Measurements from ENCODE around the gene GOLGA3. TPM values are rescaled to one million over a fixed set of nuclear protein-coding genes. Genes with fewer than 3 reads are reported as not detected.
"Not testable (repeated sequence)": the region's sequence is repeated elsewhere in the genome, so short reads cannot be mapped to it uniquely, and the experiment has no call there.

The GOLGA3 gene
- total and polyA plus RNA-seq, 4 donors, result 5.0 to 43.0 (median 15.8) TPM

GRCh38 chr12:132754160-132754932 lies 74.3 kb downstream of the GOLGA3 start:
- no peak for TF ChIP-seq FOXA2 (IDR thresholded peaks at IDR 0.05)
- no peak for TF ChIP-seq JUND (IDR thresholded peaks at IDR 0.05)
- TF ChIP-seq HNF4A (conservative IDR thresholded peaks at IDR 0.05), result no peak
- TF ChIP-seq TAF1 (conservative IDR thresholded peaks at IDR 0.05), result no peak
- no peak for TF ChIP-seq RXRA (IDR thresholded peaks at IDR 0.05)
- no peak for TF ChIP-seq GABPA (IDR thresholded peaks at IDR 0.05 in 1 of 2, conservative IDR thresholded peaks at IDR 0.05 in 1 of 2)
- no peak for TF ChIP-seq SP1 (IDR thresholded peaks at IDR 0.05)
- TF ChIP-seq NR2F2 (IDR thresholded peaks at IDR 0.05), result no peak
- TF ChIP-seq MAX (IDR thresholded peaks at IDR 0.05), result no peak
- no peak for TF ChIP-seq FOXA1 (IDR thresholded peaks at IDR 0.05)
- no peak for TF ChIP-seq CTCF (IDR thresholded peaks at IDR 0.05; ENCODE audit: low read depth, low read length, missing input control)
- no peak for TF ChIP-seq ZBTB33 (IDR thresholded peaks at IDR 0.05)
- TF ChIP-seq YY1 (IDR thresholded peaks at IDR 0.05), result no peak
- 87% methylated on average over 14 of the region's 14 CpGs for WGBS
- peaks cover 13 to 40% (median 20%) of the 10 kb centered on the region in 4 donors for H3K36me3 ChIP-seq (ENCODE audit: control insufficient read depth in 4 of 4, insufficient read depth in 3 of 4, low read depth in 1 of 4, low read length in 3 of 4)
- H3K27ac ChIP-seq (ENCODE audit: low read depth in 1 of 2, low read length in 2 of 2), result no peak overlapping the region
- no peaks in the 10 kb centered on the region for H3K4me1 ChIP-seq (ENCODE audit: control insufficient read depth in 4 of 4, insufficient read depth in 4 of 4, low read length in 3 of 4)
- H3K4me3 ChIP-seq (ENCODE audit: low read depth in 1 of 3, low read length in 3 of 3), result no peak overlapping the region
- no peak overlapping the region for H3K9ac ChIP-seq (ENCODE audit: low read depth in 1 of 2, low read length in 2 of 2)
- no peaks in the 10 kb centered on the region for H3K9me3 ChIP-seq (ENCODE audit: control insufficient read depth in 4 of 4, low read length in 3 of 4)
- no peak for DNase-seq (ENCODE audit: low spot score)
- H3K27me3 ChIP-seq (ENCODE audit: control insufficient read depth in 4 of 4, insufficient read depth in 4 of 4, low read length in 3 of 4), result no peaks in the 10 kb centered on the region

GRCh38 chr12:132753670-132754069 lies 75.0 kb downstream of the GOLGA3 start:
- H3K9ac ChIP-seq (ENCODE audit: low read depth in 1 of 2, low read length in 2 of 2); H3K4me3 ChIP-seq (ENCODE audit: low read depth in 1 of 3, low read length in 3 of 3); H3K4me1 ChIP-seq (ENCODE audit: control insufficient read depth in 4 of 4, insufficient read depth in 4 of 4, low read length in 3 of 4); H3K27ac ChIP-seq (ENCODE audit: low read depth in 1 of 2, low read length in 2 of 2); DNase-seq (ENCODE audit: low spot score); H3K27me3 ChIP-seq (ENCODE audit: control insufficient read depth in 4 of 4, insufficient read depth in 4 of 4, low read length in 3 of 4); H3K9me3 ChIP-seq (ENCODE audit: control insufficient read depth in 4 of 4, low read length in 3 of 4): not testable (repeated sequence)
- peaks cover 13 to 44% (median 24%) of the 10 kb centered on the region in 4 donors for H3K36me3 ChIP-seq (ENCODE audit: control insufficient read depth in 4 of 4, insufficient read depth in 3 of 4, low read depth in 1 of 4, low read length in 3 of 4)
- WGBS, result 96% methylated on average over 7 of the region's 7 CpGs

GRCh38 chr12:132748319-132748718 lies 80.3 kb downstream of the GOLGA3 start:
- Histone ChIP-seq H3K4me1 (ENCODE audit: control insufficient read depth in 4 of 4, insufficient read depth in 4 of 4, low read length in 3 of 4) (no peaks in the 10 kb centered on the region), H3K9ac (ENCODE audit: low read depth in 1 of 2, low read length in 2 of 2) (no peak overlapping the region), H3K27ac (ENCODE audit: low read depth in 1 of 2, low read length in 2 of 2) (no peak overlapping the region), H3K36me3 (ENCODE audit: control insufficient read depth in 4 of 4, insufficient read depth in 3 of 4, low read depth in 1 of 4, low read length in 3 of 4) (peaks cover 25 to 79% (median 52%) of the 10 kb centered on the region in 4 donors), H3K9me3 (ENCODE audit: control insufficient read depth in 4 of 4, low read length in 3 of 4) (no peaks in the 10 kb centered on the region), H3K27me3 (ENCODE audit: control insufficient read depth in 4 of 4, insufficient read depth in 4 of 4, low read length in 3 of 4) (no peaks in the 10 kb centered on the region), H3K4me3 (ENCODE audit: low read depth in 1 of 3, low read length in 3 of 3) (no peak overlapping the region)
- WGBS, result 87% methylated on average over 10 of the region's 10 CpGs
- TF ChIP-seq YY1 (IDR thresholded peaks at IDR 0.05), result no peak
- TF ChIP-seq TAF1 (conservative IDR thresholded peaks at IDR 0.05), result no peak
- TF ChIP-seq SP1 (IDR thresholded peaks at IDR 0.05), result no peak
- TF ChIP-seq FOXA1 (IDR thresholded peaks at IDR 0.05), result no peak
- TF ChIP-seq JUND (IDR thresholded peaks at IDR 0.05), result no peak
- DNase-seq (ENCODE audit: low spot score), result no peak
